Sigmoid colon (tissue), 7 donors: ENCODE measurements around the gene VAMP5. TPM values are rescaled to one million over a fixed set of nuclear protein-coding genes. Genes with fewer than 3 reads are reported as not detected.
"Not testable (repeated sequence)": the region's sequence is repeated elsewhere in the genome, so short reads cannot be mapped to it uniquely, and the experiment has no call there.

ENCODE experiments used
- DNase-seq: peaks from one replicate; pipeline ENCODE4 v3.0.0-alpha.2; 2019
- H3K27ac ChIP-seq, 4 donors: fragments of 200-600 bp; sonication (generic); one replicate each; pipeline ENCODE4 v1.5.1; 2016 to 2019; ENCODE audit warnings: mild to moderate bottlenecking in 1 of 4
- H3K27me3 ChIP-seq, 3 donors: fragments of 200-600 bp; sonication (generic); one replicate each; pipeline ENCODE4 v1.5.1; 2019; ENCODE audit warnings: mild to moderate bottlenecking in 1 of 3
- H3K36me3 ChIP-seq, 4 donors: fragments of 200-600 bp; sonication (generic); one replicate each; pipeline ENCODE4 v1.5.1; 2016 to 2019
- H3K4me1 ChIP-seq, 4 donors: fragments of 200-600 bp; sonication (generic); one replicate each; pipeline ENCODE4 v1.5.1; 2017 to 2019
- H3K4me3 ChIP-seq, 4 donors: fragments of 200-600 bp; sonication (generic); one replicate each; pipeline ENCODE4 v1.5.1; 2017 to 2019; ENCODE audit warnings: mild to moderate bottlenecking in 2 of 4, moderate library complexity in 1 of 4
- H3K9me3 ChIP-seq, 4 donors: fragments of 200-600 bp in 3 of 4; sonication (generic) in 3 of 4; one replicate each; pipeline versions ENCODE4 v1.5.1 to v1.6.1; 2013 to 2019
- CTCF ChIP-seq, 4 experiments: fragments of 450-650 bp in 3 of 4; fragments of 200-600 bp in 1 of 4; IDR thresholded peaks; one replicate each; pipeline ENCODE4 v1.5.1; 2016 to 2019; ENCODE audit warnings: antibody characterized with exemption in 4 of 4, mild to moderate bottlenecking in 3 of 4, moderate library complexity in 2 of 4
- EP300 ChIP-seq, 4 donors: sonication (generic); formaldehyde crosslinking; IDR thresholded peaks; one replicate each; pipeline ENCODE4 v1.6.1; 2017; ENCODE audit warnings: antibody characterized with exemption in 4 of 4
- POLR2A ChIP-seq, 2 donors: fragments of 450-650 bp; IDR thresholded peaks; one replicate each; pipeline ENCODE4 v1.6.1; 2016; ENCODE audit warnings: antibody characterized with exemption in 2 of 2, mild to moderate bottlenecking in 2 of 2, moderate library complexity in 2 of 2
- POLR2AphosphoS5 ChIP-seq, 4 donors: sonication (generic); formaldehyde crosslinking; IDR thresholded peaks; one replicate each; pipeline ENCODE4 v1.6.1; 2017; ENCODE audit warnings: antibody characterized with exemption in 4 of 4
- WGBS, 2 donors: extraction: QIAGEN DNeasy Blood & Tissue Kit; methylation state at CpG; one replicate each; pipeline ENCODE4 v1.1.7; 2013; 5-methylcytosine and 5-hydroxymethylcytosine counted together
- intact Hi-C: fragments of 100-400 bp; cut with DNase I; formaldehyde crosslinking; loops from one replicate; pipeline ENCODE4 v1.15.1; 2023
- polyA plus RNA-seq, 3 donors: library from polyadenylated mRNA; stranded (reverse); fragments of 200-250 nt; gene quantifications; one replicate each; pipeline ENCODE4 v1.2.3, GENCODE V29; 2013
- total RNA-seq, 4 donors: library from RNA; depleted of rRNA; stranded (reverse); fragments of >200 nt; gene quantifications; one replicate each; pipeline ENCODE4 v1.1.0, GENCODE V29; 2016
- donor health status: healthy with polysubstance abuse.
- donor health status: Bipolar disorder and iron deficiency.
- donor health status: healthy.

VAMP5 gene
- total and polyA plus RNA-seq, 7 donors = 51.2 to 97.5 (median 68.0) TPM

- no peak for DNase-seq
- intact Hi-C loops = no loop called here
- peak overlapping the region; percentile 79 to 93 (median 88) for H3K27ac ChIP-seq
- peak overlapping the region; percentile 60 to 99 (median 86) for H3K4me3 ChIP-seq
- no peaks in the 10 kb centered on the region for H3K9me3 ChIP-seq
- H3K36me3 ChIP-seq = peaks cover 0 to 32% (median 0%) of the 10 kb centered on the region in 4 donors
- H3K4me1 ChIP-seq = peaks cover 0 to 21% (median 18%) of the 10 kb centered on the region in 4 donors
- 3 to 8% methylated on average over 24 of the region's 24 CpGs for WGBS, 2 donors
- TF ChIP-seq POLR2A (IDR thresholded peaks at IDR 0.05) (no peak), POLR2AphosphoS5 (IDR thresholded peaks at IDR 0.05) (no peak), CTCF (IDR thresholded peaks at IDR 0.05) (no peak), EP300 (IDR thresholded peaks at IDR 0.05) (no peak)
- H3K27me3 ChIP-seq = no peaks in the 10 kb centered on the region
Measured at GRCh38 chr2:85611217-85611704, 27.0 kb downstream of the VAMP5 start.

- Histone ChIP-seq H3K9me3 (no peaks in the 10 kb centered on the region), H3K4me1 (peaks cover 0 to 23% (median 21%) of the 10 kb centered on the region in 4 donors), H3K36me3 (peaks cover 0 to 27% (median 0%) of the 10 kb centered on the region in 4 donors), H3K4me3 (peak within 1 kb of the TSS; percentile 60 to 99 (median 86)), H3K27ac (peak within 1 kb of the TSS; percentile 79 to 93 (median 88)), H3K27me3 (no peaks in the 10 kb centered on the region)
- intact Hi-C loops = no loop called here
- 10 to 14% methylated on average over 73 of the region's 73 CpGs for WGBS, 2 donors
- TF ChIP-seq CTCF (IDR thresholded peaks at IDR 0.05) (no peak), POLR2AphosphoS5 (IDR thresholded peaks at IDR 0.05) (peak; percentile 78 to 93 (median 86)), EP300 (IDR thresholded peaks at IDR 0.05) (no peak), POLR2A (IDR thresholded peaks at IDR 0.05) (peak; percentile 67 to 68)
- peak; percentile 94 for DNase-seq
Measured at GRCh38 chr2:85611705-85612587, 27.7 kb downstream of the VAMP5 start, which contains the start of gene C2orf68. Gene C2orf68, minus strand, starts transcription at chr2:85612066. Its CDS starts 82 bp downstream, at chr2:85611984.

GRCh38 chr2:85613717-85614515 lies 29.7 kb downstream of the VAMP5 start:
- 85 to 90% methylated on average over 10 of the region's 10 CpGs for WGBS, 2 donors
- H3K9me3 ChIP-seq = no peaks in the 10 kb centered on the region
- H3K36me3 ChIP-seq = peaks cover 0 to 11% (median 0%) of the 10 kb centered on the region in 4 donors
- no peak overlapping the region for H3K27ac ChIP-seq
- H3K27me3 ChIP-seq = no peaks in the 10 kb centered on the region
- no peak for DNase-seq
- peaks cover 0 to 37% (median 33%) of the 10 kb centered on the region in 4 donors for H3K4me1 ChIP-seq
- intact Hi-C loops = no loop called here
- no peak for TF ChIP-seq CTCF (IDR thresholded peaks at IDR 0.05)
- no peak for TF ChIP-seq POLR2AphosphoS5 (IDR thresholded peaks at IDR 0.05)
- no peak for TF ChIP-seq EP300 (IDR thresholded peaks at IDR 0.05)
- no peak for TF ChIP-seq POLR2A (IDR thresholded peaks at IDR 0.05)
- no peak overlapping the region for H3K4me3 ChIP-seq

GRCh38 chr2:85614757-85615156 lies 30.5 kb downstream of the VAMP5 start:
- H3K9me3 ChIP-seq, H3K27me3 ChIP-seq, DNase-seq, H3K4me3 ChIP-seq, H3K27ac ChIP-seq, intact Hi-C loops: not testable (repeated sequence)
- Histone ChIP-seq H3K4me1 (peaks cover 0 to 37% (median 33%) of the 10 kb centered on the region in 4 donors), H3K36me3 (peaks cover 0 to 13% (median 3%) of the 10 kb centered on the region in 4 donors)
- 95% methylated on average over 7 of the region's 7 CpGs for WGBS, 2 donors

GRCh38 chr2:85615413-85615728 lies 31.1 kb downstream of the VAMP5 start:
- no peak for DNase-seq
- Histone ChIP-seq H3K36me3 (peaks cover 0 to 19% (median 3%) of the 10 kb centered on the region in 4 donors), H3K4me3 (peak overlapping the region in 2 of 4 donors; percentile 84 to 97), H3K4me1 (peaks cover 0 to 32% (median 31%) of the 10 kb centered on the region in 4 donors), H3K27me3 (no peaks in the 10 kb centered on the region), H3K27ac (peak overlapping the region; percentile 88 to 94 (median 92)), H3K9me3 (no peaks in the 10 kb centered on the region)
- intact Hi-C loops = no loop called here
- 92 to 94% methylated on average over 17 of the region's 17 CpGs for WGBS, 2 donors
- TF ChIP-seq CTCF (IDR thresholded peaks at IDR 0.05) = no peak

GRCh38 chr2:85617723-85618122 lies 33.5 kb downstream of the VAMP5 start:
- H3K27ac ChIP-seq, H3K4me3 ChIP-seq, H3K27me3 ChIP-seq, H3K9me3 ChIP-seq, intact Hi-C loops, DNase-seq: not testable (repeated sequence)
- peaks cover 0 to 21% (median 19%) of the 10 kb centered on the region in 4 donors for H3K4me1 ChIP-seq
- WGBS, 2 donors = 84 to 86% methylated on average over 5 of the region's 5 CpGs
- H3K36me3 ChIP-seq = peaks cover 2 to 42% (median 13%) of the 10 kb centered on the region in 4 donors
